ENCODE results near the gene SLC23A2.

DNA sequence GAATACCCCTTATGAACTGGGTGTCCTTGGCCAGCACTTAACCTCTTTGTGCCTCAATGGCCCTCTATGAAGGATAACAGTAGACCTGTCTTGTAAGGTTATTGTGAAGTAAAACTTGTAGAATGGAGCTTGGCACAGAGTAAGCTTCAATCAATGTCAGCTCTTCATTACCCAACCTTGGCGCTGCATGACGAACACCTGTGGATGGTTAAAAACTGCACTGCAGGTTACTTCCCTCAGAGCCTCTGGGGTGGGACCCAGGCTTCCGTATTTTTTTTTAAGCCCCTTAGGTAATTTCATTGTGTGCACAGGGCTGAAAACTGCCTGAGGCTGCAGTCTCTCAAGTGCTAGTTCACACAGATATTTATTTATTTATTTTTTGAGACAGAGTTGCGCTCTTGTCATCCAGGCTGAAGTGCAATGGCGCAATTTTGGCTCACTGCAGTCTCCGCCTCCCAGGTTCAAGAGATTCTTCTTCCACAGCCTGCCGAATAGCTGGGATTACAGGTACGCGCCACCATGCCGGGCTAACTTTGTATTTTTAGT, 42.8 kb upstream of the SLC23A2 start:
- TF ChIP-seq POLR2AphosphoS5 (IDR thresholded peaks at IDR 0.05; ENCODE audit: low read depth, low read length) (no peak), TCF7L2 (IDR thresholded peaks at IDR 0.05; ENCODE audit: low read depth, low read length) (no peak), SIN3A (IDR thresholded peaks at IDR 0.05; ENCODE audit: borderline replicate concordance, insufficient read depth, low read depth, low read length) (no peak)
- TF ChIP-seq, protein P1, sequence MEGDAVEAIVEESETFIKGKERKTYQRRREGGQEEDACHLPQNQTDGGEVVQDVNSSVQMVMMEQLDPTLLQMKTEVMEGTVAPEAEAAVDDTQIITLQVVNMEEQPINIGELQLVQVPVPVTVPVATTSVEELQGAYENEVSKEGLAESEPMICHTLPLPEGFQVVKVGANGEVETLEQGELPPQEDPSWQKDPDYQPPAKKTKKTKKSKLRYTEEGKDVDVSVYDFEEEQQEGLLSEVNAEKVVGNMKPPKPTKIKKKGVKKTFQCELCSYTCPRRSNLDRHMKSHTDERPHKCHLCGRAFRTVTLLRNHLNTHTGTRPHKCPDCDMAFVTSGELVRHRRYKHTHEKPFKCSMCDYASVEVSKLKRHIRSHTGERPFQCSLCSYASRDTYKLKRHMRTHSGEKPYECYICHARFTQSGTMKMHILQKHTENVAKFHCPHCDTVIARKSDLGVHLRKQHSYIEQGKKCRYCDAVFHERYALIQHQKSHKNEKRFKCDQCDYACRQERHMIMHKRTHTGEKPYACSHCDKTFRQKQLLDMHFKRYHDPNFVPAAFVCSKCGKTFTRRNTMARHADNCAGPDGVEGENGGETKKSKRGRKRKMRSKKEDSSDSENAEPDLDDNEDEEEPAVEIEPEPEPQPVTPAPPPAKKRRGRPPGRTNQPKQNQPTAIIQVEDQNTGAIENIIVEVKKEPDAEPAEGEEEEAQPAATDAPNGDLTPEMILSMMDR (IDR thresholded peaks at IDR 0.05) = no peak
- TF ChIP-seq, protein P2, sequence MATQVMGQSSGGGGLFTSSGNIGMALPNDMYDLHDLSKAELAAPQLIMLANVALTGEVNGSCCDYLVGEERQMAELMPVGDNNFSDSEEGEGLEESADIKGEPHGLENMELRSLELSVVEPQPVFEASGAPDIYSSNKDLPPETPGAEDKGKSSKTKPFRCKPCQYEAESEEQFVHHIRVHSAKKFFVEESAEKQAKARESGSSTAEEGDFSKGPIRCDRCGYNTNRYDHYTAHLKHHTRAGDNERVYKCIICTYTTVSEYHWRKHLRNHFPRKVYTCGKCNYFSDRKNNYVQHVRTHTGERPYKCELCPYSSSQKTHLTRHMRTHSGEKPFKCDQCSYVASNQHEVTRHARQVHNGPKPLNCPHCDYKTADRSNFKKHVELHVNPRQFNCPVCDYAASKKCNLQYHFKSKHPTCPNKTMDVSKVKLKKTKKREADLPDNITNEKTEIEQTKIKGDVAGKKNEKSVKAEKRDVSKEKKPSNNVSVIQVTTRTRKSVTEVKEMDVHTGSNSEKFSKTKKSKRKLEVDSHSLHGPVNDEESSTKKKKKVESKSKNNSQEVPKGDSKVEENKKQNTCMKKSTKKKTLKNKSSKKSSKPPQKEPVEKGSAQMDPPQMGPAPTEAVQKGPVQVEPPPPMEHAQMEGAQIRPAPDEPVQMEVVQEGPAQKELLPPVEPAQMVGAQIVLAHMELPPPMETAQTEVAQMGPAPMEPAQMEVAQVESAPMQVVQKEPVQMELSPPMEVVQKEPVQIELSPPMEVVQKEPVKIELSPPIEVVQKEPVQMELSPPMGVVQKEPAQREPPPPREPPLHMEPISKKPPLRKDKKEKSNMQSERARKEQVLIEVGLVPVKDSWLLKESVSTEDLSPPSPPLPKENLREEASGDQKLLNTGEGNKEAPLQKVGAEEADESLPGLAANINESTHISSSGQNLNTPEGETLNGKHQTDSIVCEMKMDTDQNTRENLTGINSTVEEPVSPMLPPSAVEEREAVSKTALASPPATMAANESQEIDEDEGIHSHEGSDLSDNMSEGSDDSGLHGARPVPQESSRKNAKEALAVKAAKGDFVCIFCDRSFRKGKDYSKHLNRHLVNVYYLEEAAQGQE (IDR thresholded peaks at IDR 0.05; ENCODE audit: insufficient read depth in 1 of 2, low read depth in 2 of 2, low read length in 1 of 2) = no peak

Data from Panc1 (cell line).